ENCODE results near the gene BRD8.

GRCh38 chr5:138163721-138164120, 14.7 kb downstream of the BRD8 start:
- TF ChIP-seq CTCF (IDR thresholded peaks at IDR 0.05) (no peak), POLR2AphosphoS5 (IDR thresholded peaks at IDR 0.05; ENCODE audit: low read depth, low read length) (no peak), SIN3A (IDR thresholded peaks at IDR 0.05; ENCODE audit: borderline replicate concordance, insufficient read depth, low read depth, low read length) (no peak)

All from Panc1 (cell line).